CD1c-positive myeloid dendritic cell (primary cell): ENCODE measurements around the gene NHEJ1.

Experiments
- DNase-seq: peaks from one replicate; pipeline ENCODE4 v3.0.0-alpha.2; 2016; ENCODE audit errors: extremely low spot score

NHEJ1 gene

GRCh38 chr2:219182331-219183150, 21.9 kb upstream of the NHEJ1 start:
- peak; percentile 60 for DNase-seq

DNA sequence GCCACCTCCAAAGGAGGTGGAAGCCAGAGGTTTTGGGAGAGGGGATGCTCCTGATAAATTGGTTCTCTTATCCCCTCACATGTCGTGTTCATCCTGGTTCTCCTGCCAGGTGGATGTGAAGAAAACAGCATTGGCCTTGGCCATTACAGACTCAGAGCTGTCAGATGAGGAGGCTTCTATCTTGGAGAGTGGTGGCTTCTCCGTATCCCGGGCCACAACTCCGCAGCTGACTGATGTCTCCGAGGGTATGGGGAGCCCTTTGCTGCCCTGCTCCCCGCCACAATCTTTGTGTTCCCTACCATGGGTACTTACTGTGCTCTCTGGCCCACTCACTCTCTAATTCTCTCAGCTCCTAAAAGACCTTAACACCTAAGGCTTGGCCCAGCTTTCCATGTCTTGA, 20.9 kb upstream of the NHEJ1 start:
- DNase-seq = no peak

DNA sequence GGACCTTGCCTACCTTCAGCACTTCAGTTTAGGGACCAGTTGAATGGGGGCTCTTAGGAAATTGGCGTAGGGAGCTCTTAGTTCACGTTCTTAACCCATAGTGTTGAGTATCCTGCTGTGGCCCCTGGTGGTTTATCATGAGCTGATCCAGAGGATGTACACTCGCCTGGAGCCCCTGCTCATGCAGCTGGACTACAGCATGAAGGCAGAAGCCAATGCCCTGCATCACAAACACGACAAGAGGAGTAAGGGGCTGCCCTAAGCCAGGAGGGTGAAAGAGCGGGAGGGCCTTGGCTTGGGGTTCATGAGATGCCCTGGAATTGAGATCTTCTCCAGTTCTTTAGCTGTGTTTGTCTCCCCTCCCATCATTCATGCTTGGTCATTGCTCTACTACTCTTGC, 20.3 kb upstream of the NHEJ1 start:
- no peak for DNase-seq

GRCh38 chr2:219179601-219180465, 19.2 kb upstream of the NHEJ1 start:
- DNase-seq = no peak

DNA sequence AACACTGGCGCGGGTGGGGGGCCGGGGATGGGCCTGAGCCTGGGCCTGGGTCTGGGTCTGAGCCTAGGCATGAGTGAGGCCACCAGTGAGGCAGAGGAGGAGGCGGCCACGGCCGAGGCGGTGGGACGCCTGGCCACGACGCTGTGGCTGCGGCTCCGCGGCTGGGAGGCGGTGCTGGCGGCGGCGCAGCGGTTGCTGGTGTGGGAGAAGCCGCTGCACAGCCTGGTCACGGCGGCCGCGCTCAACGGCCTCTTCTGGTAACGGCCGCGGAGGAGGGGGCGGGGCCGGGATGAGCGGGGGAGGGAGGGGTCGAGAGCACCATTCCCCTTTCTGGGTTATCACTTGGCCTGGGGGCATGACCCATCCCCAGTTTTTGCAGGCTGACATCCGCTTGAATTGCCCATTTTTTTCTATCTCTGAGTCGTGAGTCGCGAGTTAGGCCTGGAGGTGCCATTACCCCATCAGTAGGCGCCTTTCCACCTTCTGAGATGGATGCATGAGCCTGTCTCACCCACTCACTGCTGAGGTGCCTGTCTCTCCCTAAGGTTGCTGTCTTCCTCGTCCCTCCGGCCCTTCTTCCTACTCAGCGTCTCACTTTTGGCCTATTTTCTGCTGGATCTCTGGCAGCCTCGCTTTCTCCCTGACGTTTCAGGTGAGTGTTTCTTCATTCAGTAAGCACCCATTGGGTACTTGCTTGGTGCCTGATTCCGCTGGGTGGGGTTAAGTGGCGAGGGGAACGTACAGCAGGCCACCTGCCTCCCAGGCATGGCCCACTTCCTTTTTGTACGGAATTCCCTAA, 18.0 kb upstream of the NHEJ1 start:
- peak; percentile 37 for DNase-seq

DNA sequence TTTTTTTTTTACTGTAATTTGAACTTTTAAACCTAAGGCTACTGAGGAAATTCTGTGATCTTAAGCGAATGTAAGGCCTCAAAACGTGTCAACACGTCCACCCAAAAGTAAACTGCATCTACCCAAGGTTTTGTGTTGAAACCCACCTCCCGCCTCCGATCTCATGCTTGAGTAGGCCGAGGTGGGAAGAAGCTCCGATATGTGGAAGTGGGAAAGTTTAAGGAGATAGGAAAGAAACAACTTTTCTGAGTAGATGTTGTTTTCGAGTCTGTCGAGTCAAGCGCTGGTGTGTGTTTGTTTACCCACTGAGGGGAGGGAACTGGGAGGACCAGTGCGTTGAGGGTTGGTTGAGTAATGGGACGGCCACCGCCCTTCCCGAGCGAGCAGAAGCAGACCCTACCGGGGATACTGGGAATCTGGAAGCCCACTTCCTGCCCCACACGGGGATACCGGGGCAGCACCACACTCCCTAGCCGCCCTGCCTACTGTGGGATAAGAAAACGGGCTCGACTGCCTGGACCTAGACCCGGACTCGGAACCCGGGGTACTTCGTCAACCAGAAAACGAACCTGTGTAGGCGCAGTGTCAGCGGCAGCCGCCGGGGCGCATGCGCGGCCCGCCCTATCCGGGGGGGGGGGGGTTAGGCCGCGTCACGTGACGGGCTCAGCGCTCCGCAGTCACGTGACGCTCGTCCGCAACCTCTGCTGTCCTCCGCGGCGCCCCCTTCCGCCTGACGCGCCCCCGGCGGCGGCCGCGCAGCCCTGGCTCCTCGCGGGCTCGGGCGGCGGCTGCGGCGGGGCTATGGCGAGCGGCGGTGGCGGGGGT, 17.1 kb upstream of the NHEJ1 start, which contains the start of gene RETREG2:
Gene RETREG2 (plus strand): TSS at position 724 of the 825 bp plus-strand sequence. CDS start 78 bp downstream, at position 802.
- peak; percentile 94 for DNase-seq

DNA sequence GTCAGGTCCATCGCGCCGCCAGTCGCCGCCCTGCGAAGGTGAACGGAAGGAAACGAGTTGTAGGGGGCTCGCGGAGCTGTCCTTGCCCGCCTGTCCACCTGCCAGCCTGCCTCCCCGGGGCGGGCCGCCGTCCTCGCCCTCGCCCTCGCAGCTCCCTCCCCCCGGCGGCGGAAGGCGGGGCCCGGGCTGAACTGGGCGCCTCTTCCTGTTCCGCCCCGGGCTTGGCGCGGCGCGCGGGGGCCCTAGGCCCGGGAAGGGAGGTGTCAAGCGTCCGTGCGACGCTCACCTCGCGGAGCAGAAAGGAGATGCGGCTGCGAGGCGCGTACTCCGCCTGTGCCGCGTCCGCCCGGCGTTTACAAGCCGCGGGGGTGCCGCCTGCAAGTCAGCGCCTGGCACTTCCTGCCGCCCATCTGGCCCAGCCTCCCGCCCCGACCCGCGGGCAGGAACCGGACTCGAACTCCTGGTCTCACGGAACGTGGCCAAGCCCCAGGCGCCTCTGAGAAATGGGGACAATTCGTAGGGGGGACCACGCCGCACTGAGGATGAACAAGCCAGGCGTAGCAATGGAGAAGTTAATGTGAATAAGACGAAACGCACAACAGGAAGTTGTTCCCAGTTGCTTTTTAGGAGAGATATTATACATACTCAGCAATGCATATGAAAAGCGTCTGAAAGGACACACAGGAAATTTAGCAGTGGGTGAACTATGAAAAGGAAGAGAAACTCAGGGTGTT, 16.4 kb upstream of the NHEJ1 start, which contains the start of gene CNPPD1:
Gene CNPPD1 (minus strand): TSS at position 108 of the 734 bp plus-strand sequence. CDS start 97 bp downstream, at position 11.
- DNase-seq = peak; percentile 93

DNA sequence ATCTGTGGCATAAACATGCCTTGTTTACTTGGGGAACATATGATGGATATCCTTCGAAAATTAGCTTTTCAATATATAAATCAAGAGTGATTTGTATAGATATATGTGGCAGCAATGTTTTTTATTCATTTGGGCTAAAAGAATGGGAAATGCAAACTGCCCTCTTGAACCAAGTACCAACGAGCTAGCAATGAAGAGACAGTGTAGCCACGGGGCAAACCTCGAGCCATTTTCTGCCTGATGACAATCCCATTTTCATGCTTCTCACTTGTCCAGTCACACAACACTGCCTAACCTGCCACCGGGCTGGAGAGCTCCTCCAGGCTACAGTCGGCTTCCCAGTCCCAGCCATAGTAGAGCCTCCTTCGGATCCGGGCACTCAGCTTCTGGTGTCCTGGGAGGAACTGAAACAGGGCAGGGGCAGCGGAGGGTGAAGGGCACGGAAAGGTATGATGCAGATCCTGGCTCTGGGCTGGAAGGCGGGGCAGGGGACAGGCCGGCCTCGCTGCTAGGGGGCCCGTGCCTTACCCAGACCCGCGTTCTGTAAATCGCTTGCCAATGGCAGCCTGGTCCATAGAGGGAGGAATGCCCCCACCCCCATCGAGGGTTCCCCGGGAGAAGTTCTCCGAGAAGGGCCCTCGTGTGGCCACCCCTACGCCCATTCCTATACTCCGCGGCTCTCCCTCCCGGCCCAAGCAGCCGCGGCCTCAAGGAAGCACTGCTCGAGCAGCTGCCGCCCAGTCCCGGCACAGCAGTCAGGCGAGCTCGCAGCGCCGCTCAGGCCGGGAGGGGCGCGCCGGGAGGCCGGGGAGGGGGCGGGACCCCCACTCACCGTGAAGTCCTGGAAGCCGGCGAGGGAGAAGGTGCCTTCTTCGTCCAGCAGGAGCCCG, 15.6 kb upstream of the NHEJ1 start:
- peak; percentile 69 for DNase-seq

GRCh38 chr2:219175486-219175885, 14.9 kb upstream of the NHEJ1 start:
- no peak for DNase-seq

DNA sequence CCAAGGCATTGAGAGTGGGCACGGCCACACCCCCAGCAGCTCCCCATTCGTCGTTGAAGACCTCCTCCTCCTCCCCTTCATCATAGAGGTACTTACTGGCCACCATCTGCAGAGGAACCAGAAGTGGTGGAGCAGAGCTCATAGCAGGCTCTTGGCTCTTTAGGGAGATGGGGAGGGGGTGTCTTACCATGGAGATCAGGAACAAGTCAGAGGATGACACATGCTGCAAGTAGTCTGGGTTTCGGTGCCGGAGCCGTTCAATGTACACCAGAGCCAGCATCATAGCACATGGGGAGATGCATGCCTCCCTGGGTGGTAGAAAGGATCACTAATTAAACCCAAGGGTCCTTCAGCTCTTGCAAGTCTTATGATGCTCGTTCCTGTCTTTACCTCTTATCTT, 14.2 kb upstream of the NHEJ1 start:
- DNase-seq = no peak

DNA sequence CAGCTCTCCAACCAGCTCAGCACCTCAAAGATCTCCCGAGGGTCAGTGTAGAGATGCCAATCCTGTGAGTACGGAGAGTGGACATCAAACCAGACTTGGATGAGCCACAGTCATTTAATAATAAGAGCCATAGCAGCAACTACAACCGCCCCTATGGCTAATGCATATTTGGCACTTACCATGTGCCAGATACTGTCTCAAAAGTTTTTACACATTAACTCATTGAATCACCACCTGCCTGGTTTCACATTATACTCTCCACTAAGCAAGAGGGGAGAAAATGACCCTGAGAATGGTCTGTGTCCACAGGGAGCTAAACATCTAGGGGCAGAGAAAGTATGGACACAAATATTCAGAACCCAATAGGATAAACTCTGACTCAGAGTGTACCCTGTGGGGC, 13.5 kb upstream of the NHEJ1 start:
- DNase-seq = no peak

DNA sequence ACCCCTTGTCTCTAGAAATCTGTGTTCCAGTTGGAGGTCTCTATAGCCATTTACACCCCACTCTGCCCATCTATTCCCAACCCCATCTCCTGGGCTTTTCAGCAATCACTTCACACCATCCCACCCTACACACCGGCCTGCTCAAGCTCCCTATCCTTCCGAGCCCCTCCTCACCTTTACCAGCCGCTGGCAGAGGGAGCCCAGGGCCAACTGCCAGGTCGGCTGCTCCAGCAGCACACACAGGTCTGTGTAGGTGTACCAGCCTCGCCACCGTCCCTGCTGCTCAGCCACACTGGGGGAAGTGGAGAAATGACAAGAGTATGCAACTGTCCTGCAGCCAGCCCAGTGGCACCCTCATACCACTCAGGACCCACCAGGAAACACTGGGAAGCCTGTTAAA, 12.6 kb upstream of the NHEJ1 start:
- no peak for DNase-seq

GRCh38 chr2:219172231-219173154, 11.9 kb upstream of the NHEJ1 start:
- peak; percentile 16 for DNase-seq

- peak; percentile 72 for DNase-seq
Observed at GRCh38 chr2:219171231-219171651, 10.6 kb upstream of the NHEJ1 start.

DNA sequence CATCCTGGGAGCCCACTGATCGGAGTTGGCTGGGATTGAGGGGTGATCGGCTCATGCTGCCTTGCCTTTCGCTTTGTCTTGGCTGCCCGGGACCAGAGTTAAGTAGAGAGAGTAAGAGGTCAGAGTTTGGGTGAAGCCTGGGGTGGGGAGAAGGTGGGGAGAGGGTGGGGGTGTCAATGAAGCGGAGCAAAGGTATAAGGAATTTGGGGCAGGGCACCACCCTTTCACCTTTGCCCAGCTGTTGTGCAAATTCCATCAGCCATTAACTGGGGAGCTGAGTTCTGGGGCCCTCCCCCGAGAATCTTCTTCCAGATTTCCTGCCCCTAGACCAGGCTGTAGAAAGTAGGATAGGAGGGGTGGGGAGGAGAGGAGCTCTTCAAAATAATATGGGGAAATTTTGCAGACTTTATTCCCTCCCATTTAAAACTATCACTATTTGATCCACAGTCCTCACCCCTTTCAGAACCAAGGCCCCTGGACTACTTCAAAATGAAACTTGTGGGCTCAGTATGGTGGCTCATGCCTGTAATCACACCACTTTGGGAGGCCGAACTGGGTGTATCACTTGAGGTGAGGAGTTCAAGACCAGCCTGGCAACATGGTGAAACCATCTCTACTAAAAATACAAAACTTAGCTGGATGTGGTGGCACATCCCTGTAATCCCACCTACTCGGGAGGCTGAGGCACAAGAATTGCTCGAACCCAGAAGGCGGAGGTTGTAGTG, 9.5 kb upstream of the NHEJ1 start, which contains the start of gene SLC23A3:
Gene SLC23A3 (minus strand): TSS at position 100 of the 725 bp plus-strand sequence. CDS start 45 bp downstream, at position 55.
- no peak for DNase-seq

DNA sequence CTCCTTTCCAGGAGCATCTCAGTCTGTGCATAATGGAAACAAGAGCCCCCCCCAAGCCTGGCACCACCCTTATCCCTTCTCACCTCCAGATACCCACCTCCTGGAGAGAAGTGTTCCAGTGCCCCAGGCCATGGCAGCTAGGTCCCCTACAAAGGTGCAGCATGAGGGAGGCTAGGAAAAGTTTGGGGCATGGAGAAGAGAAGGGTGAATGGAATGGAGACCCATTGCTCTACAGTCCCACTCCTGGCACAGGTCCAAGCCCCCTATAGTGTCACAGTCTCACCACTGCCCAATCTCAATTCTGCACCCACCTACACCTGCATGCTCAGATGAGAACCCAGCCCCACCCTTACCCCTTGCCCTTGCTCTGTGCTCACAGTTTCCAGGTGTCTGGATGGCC, 8.3 kb upstream of the NHEJ1 start:
- DNase-seq = no peak

DNA sequence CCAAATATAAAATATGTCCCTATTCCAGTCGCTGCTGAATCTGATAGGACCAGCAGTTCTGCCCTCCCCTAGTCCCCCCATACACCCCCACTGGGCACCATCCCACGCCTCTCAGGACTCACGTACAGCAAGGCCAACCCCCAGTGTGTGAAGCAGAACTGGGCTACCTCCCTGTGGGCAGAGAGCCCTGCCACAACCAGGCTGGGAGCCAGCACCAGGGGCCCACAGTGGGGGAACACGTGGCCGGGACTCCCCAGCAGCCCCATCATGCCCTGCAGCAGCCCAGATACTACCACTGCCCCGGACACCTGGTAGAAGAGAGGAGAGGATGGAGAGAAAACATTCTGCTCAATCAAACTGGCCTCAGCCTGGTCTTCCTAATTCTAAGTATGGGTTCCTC, 7.9 kb upstream of the NHEJ1 start:
- DNase-seq = peak; percentile 19
